Mucosa of descending colon (tissue), 3 donors: Measurements from ENCODE around the gene AIM2. TPM values are rescaled to one million over a fixed set of nuclear protein-coding genes. Genes with fewer than 3 reads are reported as not detected.
"Not testable (repeated sequence)": the region's sequence is repeated elsewhere in the genome, so short reads cannot be mapped to it uniquely, and the experiment has no call there.

Source experiments
- ATAC-seq: fragments of 200-7000 bp; cut with Tn5 transposase; one replicate; pipeline ENCODE4 v1.9.1; 2020; ENCODE audit warnings: mild to moderate bottlenecking, moderate library complexity
- DNase-seq, 3 donors: peaks; one replicate each; pipeline ENCODE4 v3.0.0-alpha.2; 2020
- H3K36me3 ChIP-seq: fragments of 200-600 bp; one replicate; pipeline ENCODE4 v1.8.0; 2021; ENCODE audit warnings: low read depth, mild to moderate bottlenecking
- H3K4me1 ChIP-seq: fragments of 200-600 bp; one replicate; pipeline ENCODE4 v1.8.0; 2021; ENCODE audit warnings: low read depth, mild to moderate bottlenecking
- H3K4me3 ChIP-seq: fragments of 200-600 bp; one replicate; pipeline ENCODE4 v1.8.0; 2021; ENCODE audit warnings: mild to moderate bottlenecking
- H3K9me3 ChIP-seq: fragments of 200-600 bp; one replicate; pipeline ENCODE4 v1.8.0; 2021; ENCODE audit warnings: mild to moderate bottlenecking
- intact Hi-C, 2 donors: fragments of 100-400 bp; cut with DNase I in 1 of 2; cut with micrococcal nuclease in 1 of 2; formaldehyde crosslinking; loops; one replicate each; pipeline versions ENCODE4 v1.11.0 to v1.11.1; 2022; cut with DNase I, micrococcal nuclease
- total RNA-seq, 3 donors: library from RNA; stranded (reverse); fragmentation: NEBNext Ultra II Directional in 2 of 3; extraction: Animal tissue kit (Norgen Biotek cat#: 25700) in 2 of 3; gene quantifications; one replicate each; pipeline versions ENCODE4 v1.2.1 to v1.2.4, GENCODE V29; 2021 to 2023
- TF ChIP-seq, protein P1 (sequence below): fragments of 200-600 bp; IDR thresholded peaks from one replicate; pipeline ENCODE4 v1.8.0; 2022; ENCODE audit warnings: antibody characterized with exemption, mild to moderate bottlenecking
- donor health status: DM: no; HTN: no; CAD: no; lungs with moderate emphysema.
- donor health status: DM: no; HTN: no; CAD: no.
- donor health status: DM: no; HTN: yes; CAD: no.

Gene AIM2
- total RNA-seq, 3 donors from 2014 or later, result 0.38 to 1.0 (median 0.61) TPM

DNA sequence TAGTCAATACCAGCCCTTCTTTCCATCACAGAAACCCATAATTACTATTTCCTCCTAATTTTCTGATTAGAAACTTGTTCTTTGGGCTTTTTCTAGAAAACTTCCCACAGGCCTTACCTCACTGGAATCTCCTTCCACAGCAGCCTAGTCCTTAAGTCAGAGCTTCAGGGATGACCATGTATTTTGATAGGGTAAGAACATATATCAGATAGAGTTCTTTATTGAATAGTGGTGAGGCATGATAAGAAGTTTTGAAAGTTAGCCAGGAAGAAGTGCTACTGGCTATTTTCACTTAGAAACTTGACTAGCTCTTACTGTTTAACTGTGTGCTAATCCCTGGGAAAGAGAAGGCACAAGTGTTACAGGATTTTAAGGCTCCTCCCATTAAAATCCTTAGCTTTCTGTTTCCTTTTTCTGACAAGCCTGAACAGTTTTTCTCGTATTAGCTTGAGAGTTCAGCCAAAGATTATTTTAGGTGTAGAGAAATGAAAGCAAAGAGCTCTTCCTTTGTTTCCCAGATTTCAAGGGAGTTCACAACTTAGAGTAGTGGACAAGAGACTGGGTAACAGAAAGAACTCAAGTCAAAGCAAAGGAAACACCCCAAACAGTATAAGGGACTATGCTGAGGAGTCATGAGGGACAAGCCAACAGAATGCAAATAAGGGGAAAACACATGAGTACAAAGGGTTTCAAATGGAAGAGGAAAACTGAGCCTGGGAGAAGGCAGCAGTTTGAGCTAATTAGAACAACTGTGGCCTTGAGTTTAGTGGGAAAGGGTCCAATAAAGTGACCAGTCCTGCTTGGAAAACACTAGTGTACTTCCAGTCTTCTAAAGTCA lies 37.2 kb upstream of the AIM2 start:
- Histone ChIP-seq H3K36me3 (no peaks in the 10 kb centered on the region), H3K4me1 (no peaks in the 10 kb centered on the region), H3K9me3 (no peaks in the 10 kb centered on the region), H3K4me3 (no peak overlapping the region)
- no peak for DNase-seq
- intact Hi-C loops, result no loop called here
- ATAC-seq, result no peak
- TF ChIP-seq, protein P1, sequence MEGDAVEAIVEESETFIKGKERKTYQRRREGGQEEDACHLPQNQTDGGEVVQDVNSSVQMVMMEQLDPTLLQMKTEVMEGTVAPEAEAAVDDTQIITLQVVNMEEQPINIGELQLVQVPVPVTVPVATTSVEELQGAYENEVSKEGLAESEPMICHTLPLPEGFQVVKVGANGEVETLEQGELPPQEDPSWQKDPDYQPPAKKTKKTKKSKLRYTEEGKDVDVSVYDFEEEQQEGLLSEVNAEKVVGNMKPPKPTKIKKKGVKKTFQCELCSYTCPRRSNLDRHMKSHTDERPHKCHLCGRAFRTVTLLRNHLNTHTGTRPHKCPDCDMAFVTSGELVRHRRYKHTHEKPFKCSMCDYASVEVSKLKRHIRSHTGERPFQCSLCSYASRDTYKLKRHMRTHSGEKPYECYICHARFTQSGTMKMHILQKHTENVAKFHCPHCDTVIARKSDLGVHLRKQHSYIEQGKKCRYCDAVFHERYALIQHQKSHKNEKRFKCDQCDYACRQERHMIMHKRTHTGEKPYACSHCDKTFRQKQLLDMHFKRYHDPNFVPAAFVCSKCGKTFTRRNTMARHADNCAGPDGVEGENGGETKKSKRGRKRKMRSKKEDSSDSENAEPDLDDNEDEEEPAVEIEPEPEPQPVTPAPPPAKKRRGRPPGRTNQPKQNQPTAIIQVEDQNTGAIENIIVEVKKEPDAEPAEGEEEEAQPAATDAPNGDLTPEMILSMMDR, result no peak

DNA sequence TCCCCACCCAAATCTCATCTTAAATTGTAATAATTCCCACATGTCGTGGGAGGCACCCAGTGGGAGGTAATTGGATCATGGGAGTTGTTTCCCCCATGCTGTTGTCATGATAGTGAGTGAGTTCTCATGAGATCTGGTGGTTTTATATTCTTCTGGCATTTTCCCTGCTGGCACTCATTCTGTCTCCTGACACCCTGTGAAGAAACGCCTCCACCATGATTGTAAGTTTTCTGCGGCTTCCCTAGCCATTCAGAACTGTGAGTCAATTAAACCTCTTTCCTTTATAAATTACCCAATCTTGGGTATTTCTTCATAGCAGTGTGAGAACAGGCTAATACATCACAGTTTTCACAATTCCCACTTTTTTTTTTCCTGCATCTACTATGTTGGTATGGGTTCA lies 26.5 kb upstream of the AIM2 start:
- ATAC-seq, H3K36me3 ChIP-seq, intact Hi-C loops, DNase-seq, H3K4me1 ChIP-seq, H3K9me3 ChIP-seq, H3K4me3 ChIP-seq: not testable (repeated sequence)

DNA sequence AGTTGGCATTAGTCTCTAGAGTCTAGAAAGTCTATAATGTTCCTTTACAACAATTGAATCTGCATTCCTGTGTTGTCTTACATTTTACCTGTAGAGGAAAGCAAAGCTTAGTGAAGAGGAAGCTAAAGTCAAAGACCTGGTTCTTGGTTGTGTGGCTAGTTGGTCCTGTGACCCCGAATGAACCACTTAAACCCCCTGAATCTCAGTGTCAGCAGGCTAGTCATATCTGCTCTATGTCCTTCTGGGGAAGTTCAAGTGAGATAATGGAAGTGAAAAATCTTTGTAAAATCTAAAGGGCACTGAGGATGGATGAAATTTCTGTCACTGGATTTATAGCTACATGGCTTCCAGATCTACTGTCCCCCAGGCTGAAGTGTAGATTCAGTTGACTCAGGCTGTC lies 24.0 kb upstream of the AIM2 start:
- ATAC-seq, result no peak
- H3K4me1 ChIP-seq, result no peaks in the 10 kb centered on the region
- TF ChIP-seq, protein P1, result no peak
- no peaks in the 10 kb centered on the region for H3K36me3 ChIP-seq
- no peak for DNase-seq
- no peaks in the 10 kb centered on the region for H3K9me3 ChIP-seq
- no peak overlapping the region for H3K4me3 ChIP-seq
- intact Hi-C loops, result no loop called here

DNA sequence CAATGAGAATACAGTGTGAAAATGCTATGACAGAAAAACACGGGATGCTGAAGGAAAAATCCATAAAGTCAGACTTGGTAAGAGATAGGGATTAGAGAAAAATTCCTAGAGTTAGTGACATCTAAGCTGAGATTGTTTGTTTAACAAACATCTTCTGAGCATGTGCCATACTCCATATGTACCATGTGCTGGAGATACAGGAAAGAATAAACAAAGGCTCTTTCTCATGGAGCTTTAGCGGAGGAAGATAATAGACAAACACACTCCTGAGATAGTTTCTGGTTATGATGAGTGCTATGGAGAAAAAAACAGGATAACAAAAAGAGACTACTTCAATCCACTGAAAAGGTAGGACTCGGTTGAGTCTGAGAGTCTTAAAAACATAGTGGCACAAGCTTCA lies 22.0 kb upstream of the AIM2 start:
- ATAC-seq, result no peak
- no peak for DNase-seq
- TF ChIP-seq, protein P1, result no peak
- no peaks in the 10 kb centered on the region for H3K9me3 ChIP-seq
- no peaks in the 10 kb centered on the region for H3K4me1 ChIP-seq
- no peaks in the 10 kb centered on the region for H3K36me3 ChIP-seq
- no peak overlapping the region for H3K4me3 ChIP-seq
- intact Hi-C loops, result no loop called here

DNA sequence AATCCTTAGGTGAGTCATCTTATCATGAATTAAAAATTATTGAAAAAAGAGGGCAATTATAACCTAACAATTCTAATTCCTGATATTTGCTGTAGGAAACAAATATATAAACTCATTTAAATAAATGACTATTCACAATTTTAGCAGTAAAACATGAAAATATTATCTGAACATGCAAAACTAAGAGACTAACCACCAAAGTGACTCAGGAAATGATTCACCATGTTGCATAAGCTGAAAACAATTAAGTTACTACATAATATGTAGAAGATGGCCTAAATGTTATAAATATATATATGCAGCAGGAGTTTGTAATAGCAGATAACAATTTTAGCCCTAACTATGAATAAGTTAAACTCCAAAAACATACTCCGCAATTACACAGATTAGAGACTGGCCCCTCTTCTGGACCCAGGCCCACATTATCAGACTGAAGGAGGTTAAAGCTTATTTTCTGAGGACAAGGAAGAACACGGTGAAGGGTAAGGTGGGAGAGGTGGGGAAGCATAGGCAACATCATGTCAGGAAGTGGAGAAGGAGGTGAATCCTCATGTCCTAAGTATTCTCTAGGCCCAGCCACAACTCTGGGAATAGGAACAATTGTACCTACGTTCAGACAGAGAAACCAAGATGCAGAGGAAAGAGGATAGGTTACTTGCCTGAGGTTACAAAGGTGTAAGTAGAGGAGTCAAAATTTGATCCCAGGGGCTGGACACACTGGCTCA lies 15.6 kb upstream of the AIM2 start:
- no peak for DNase-seq
- intact Hi-C loops, result no loop called here
- TF ChIP-seq, protein P1, result no peak

DNA sequence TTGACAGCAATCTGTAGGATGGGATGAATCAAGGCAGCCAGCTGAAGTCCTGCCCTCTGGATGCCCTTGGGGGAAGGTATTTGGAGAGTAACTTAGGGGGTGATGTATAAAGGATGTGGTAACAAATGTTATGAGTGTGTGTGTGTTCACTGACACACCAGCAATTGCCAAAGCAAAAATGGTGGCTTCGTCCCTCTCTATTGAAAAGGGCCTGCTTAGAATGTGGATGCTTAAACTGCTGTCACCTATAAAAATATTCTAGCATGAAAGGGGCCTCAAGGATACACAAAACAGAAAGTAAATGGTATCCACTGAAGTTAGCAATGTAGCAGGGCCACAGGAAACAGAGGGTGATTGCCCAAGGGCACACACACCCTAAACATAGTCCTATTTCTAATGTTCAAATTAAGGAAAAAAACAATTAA lies 15.1 kb upstream of the AIM2 start:
- Histone ChIP-seq H3K4me1 (no peaks in the 10 kb centered on the region), H3K4me3 (no peak overlapping the region), H3K9me3 (no peaks in the 10 kb centered on the region), H3K36me3 (no peaks in the 10 kb centered on the region)
- ATAC-seq (no peak), DNase-seq (no peak)
- TF ChIP-seq, protein P1, result no peak
- intact Hi-C loops, result no loop called here

More for the DNA sequence above, 15.6 kb upstream of the AIM2 start:
- Histone ChIP-seq H3K4me3 (no peak overlapping the region), H3K36me3 (no peaks in the 10 kb centered on the region), H3K4me1 (no peaks in the 10 kb centered on the region), H3K9me3 (no peaks in the 10 kb centered on the region)
- no peak for ATAC-seq
